Activated CD4-positive, alpha-beta T cell treated with anti-CD3 and anti-CD28 coated beads for 4 hours (primary cell): ENCODE measurements around the gene LUC7L2.
"Not testable (repeated sequence)": the region's sequence is repeated elsewhere in the genome, so short reads cannot be mapped to it uniquely, and the experiment has no call there.

ENCODE experiments used
- DNase-seq, 2 donors: peaks; one replicate each; pipeline ENCODE4 v3.0.0-alpha.2; 2020

Gene LUC7L2

DNA sequence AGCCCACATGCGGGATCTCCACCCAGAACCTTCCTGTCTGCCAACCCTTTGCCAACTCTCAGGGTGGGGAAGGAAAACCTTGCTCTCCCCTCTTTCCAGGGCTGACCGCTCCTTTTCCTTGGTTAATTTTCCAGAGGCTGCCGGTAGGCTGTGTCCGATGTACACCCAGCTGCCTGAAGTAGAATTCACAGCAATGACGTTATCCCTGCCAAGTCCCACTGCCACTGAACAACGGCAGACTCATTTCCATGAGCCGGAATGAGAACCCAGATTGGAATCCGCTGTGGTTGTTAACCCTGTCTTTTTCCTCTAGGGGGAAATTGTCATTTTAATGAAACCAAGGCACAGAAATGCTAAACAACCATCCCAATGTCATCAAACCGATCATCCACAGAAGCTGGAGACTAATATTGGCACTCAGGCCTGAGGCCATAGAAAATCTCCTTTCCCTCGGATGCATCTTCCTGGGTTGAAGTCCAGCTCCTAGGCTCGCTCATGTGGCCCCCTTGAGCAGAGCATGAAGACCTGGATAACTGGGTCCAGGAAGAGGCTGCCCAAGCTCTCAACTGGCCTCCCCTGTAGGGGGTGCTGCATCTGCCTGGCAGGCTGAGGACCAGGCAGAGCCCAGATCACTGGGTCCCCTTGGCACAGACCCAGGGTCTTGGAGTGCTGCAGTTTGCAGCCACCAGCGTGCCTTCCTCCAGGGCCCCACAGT is 93.4 kb downstream of the LUC7L2 start:
- DNase-seq = no peak

- no peak for DNase-seq
Measured at GRCh38 chr7:139453673-139454321, 94.1 kb downstream of the LUC7L2 start.

GRCh38 chr7:139455789-139456188 is 96.1 kb downstream of the LUC7L2 start:
- no peak for DNase-seq

DNA sequence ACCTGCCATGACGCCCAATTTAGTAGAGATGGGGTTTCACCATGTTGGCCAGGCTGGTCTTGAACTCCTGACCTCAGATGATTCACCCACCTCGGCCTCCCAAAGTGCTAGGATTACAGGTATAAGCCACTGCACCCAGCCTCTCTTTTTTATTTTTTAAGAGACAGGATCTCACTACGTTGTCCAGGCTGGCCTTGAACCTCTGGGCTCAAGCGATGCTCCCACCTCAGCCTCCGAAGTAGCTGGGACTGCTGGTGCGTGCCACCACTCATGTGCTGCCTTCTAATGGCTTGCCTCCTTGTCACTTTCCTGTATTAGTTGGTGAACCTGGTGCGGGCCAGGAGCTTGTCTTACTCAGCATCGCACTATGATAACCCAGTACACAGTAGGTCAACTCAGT is 96.8 kb downstream of the LUC7L2 start:
- no peak for DNase-seq

GRCh38 chr7:139457153-139457946 is 97.7 kb downstream of the LUC7L2 start:
- DNase-seq = no peak

DNA sequence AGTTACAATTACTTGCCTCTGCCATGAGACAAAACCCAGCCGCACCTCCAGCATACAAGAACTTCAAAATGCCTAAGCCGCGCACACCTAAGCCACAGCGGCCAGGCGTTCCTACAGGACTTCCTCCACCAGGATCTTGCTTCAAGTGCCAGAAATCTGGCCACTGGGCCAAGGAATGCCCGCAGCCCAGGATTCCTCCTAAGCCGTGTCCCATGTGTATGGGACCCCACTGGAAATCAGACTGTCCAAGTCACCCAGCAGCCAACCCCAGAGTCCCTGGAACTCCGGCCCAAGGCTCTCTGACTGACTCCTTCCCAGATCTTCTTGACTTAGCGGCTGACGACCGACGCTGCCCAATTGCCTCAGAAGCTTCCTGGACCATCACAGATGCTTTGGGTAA is 103.7 kb downstream of the LUC7L2 start:
- DNase-seq = not testable (repeated sequence)

DNA sequence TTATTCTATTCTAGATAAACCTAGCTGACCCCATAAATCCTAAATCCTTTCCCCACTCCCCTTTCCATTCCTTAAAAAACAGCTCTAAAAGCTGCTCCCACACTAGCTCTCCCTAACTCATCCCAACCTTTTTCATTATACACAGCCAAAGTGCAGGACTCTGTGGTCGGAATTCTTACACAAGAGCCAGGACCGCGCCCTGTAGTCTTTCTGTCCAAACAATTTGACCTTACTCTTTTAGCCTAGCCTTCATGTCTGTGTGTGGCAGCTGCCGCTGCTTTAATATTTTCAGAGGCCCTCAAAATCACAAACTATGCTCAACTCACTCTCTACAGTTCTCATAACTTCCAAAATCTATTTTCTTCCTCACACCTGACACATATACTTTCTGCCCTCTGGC is 104.8 kb downstream of the LUC7L2 start:
- DNase-seq = not testable (repeated sequence)

GRCh38 chr7:139465072-139465471 is 105.4 kb downstream of the LUC7L2 start:
- not testable (repeated sequence) for DNase-seq

DNA sequence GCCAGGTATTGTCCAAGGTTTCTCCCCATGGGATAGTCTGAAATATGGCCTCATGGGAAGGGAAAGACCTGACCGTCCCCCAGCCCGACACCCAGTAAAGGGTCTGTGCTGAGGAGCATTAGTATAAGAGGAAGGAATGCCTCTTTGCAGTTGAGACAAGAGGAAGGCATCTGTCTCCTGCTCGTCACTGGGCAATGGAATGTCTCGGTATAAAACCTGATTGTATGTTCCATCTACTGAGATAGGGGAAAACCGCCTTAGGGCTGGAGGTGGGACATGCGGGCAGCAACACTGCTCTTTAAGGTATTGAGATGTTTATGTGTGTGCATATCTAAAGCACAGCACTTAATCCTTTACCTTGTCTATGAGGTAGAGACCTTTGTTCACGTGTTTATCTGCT is 108.0 kb downstream of the LUC7L2 start:
- not testable (repeated sequence) for DNase-seq

DNA sequence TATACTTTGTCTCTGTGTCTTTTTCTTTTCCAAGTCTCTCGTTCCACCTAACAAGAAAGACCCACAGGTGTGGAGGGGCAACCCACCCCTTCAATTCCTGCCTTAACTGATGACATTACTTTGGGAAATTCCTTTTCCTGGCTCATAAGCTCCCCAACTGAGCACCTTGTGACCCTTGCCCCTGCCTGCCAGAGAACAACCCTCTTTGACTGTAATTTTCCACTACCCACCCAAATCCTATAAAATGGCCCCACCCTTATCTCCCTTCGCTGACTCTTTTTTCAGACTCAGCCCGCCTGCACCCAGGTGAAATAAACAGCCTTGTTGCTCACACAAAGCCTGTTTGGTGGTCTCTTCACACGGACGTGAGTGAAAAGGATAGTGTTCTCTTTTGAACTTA is 108.6 kb downstream of the LUC7L2 start:
- not testable (repeated sequence) for DNase-seq

DNA sequence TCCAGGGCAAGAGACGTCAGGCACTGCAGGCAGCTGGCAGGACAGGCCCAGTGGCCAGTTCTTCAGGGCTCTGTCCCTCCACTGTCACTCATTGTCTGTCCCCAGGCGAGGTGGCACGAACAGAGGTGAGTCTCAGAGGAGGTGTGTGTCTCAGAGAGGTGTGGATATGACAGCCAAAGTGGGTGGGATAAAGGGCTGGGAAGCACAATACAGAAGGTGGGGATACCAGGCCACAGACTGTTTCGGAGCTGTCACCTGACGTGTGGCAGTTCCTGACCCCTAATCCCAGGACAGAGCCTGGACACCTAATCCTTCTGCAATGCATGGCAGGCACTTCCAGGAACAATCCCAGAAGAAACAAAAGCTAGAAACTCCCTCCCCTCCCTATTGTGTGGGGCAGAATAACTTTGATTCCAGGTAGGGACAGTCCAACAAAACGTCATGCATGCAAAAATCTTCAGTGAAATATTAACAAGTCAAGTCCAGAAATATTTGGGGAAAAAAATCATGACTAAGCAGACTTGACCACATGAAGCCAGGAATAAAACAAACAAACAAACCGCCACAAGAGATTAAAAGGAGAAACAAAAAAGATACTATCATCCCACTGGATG is 112.2 kb downstream of the LUC7L2 start:
- no peak for DNase-seq
